ENCODE data around the gene MPP4. TPM values are rescaled to one million over a fixed set of nuclear protein-coding genes. Genes with fewer than 3 reads are reported as not detected.
A peak's percentile ranks its signal among the peaks of the same experiment; 100 is the strongest.

Gene MPP4
- total and polyA plus RNA-seq, 7 donors: 0.06 to 0.36 TPM; not detected in 5

DNA sequence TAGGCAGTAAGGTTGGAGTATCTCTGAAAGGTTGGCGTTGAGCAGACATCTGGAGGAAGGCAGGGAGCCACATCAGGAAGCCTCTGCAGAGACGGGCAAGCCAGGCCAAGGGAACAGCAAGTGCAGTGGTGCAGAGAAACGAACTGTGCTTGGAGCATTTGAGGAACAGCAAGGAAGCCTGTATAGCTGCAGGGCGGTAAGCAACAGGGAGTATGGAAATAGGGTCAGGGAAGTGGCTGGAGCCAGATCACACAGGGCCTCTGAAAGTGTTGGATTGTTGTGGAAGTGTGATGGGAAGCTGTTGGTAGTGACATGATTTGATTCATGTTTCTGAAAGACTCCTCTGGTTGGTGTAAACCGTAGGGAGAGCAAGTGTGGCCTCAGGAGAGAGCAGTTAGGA is 41.7 kb downstream of the MPP4 start:
- DNase-seq: no peak
- Histone ChIP-seq H3K27me3 (no peaks in the 10 kb centered on the region), H3K4me3 (no peak overlapping the region), H3K36me3 (no peaks in the 10 kb centered on the region), H3K4me1 (peaks cover 0 to 3% (median 0%) of the 10 kb centered on the region in 4 donors), H3K27ac (no peak overlapping the region), H3K9me3 (no peaks in the 10 kb centered on the region)
- TF ChIP-seq, protein P1, sequence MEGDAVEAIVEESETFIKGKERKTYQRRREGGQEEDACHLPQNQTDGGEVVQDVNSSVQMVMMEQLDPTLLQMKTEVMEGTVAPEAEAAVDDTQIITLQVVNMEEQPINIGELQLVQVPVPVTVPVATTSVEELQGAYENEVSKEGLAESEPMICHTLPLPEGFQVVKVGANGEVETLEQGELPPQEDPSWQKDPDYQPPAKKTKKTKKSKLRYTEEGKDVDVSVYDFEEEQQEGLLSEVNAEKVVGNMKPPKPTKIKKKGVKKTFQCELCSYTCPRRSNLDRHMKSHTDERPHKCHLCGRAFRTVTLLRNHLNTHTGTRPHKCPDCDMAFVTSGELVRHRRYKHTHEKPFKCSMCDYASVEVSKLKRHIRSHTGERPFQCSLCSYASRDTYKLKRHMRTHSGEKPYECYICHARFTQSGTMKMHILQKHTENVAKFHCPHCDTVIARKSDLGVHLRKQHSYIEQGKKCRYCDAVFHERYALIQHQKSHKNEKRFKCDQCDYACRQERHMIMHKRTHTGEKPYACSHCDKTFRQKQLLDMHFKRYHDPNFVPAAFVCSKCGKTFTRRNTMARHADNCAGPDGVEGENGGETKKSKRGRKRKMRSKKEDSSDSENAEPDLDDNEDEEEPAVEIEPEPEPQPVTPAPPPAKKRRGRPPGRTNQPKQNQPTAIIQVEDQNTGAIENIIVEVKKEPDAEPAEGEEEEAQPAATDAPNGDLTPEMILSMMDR (IDR thresholded peaks at IDR 0.05): no peak
- no peak for TF ChIP-seq POLR2A (IDR thresholded peaks at IDR 0.05)
- TF ChIP-seq EP300 (IDR thresholded peaks at IDR 0.05): no peak
- no peak for TF ChIP-seq POLR2AphosphoS5 (IDR thresholded peaks at IDR 0.05)
- 89% methylated on average over 5 of the region's 5 CpGs for WGBS, 2 donors
- intact Hi-C loops (cut with DNase I): no loop called here

DNA sequence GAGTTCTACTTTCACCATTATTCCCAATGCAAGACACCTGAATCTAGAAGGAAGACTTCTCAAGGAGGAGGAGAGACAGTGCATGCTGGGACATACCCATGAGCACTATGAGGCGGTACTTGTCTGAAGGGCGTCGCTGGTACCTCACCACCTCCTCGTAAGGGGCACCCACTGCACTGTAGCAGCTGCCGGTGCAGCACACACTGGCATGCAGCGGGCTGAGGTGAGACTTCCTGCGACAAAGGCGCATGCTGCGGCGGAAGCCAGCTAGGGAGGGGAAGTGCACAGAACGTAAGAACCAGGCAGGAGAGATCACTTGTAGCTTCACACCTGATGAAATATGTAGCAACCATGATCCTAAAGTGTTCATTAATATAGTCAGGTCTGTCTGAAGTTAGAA is 42.3 kb downstream of the MPP4 start:
- no peaks in the 10 kb centered on the region for H3K27me3 ChIP-seq
- H3K4me1 ChIP-seq: peaks cover 0 to 3% (median 0%) of the 10 kb centered on the region in 4 donors
- 90 to 94% methylated on average over 11 of the region's 11 CpGs for WGBS, 2 donors
- TF ChIP-seq EP300 (IDR thresholded peaks at IDR 0.05): no peak
- no peak for TF ChIP-seq POLR2AphosphoS5 (IDR thresholded peaks at IDR 0.05)
- TF ChIP-seq, protein P1 (IDR thresholded peaks at IDR 0.05): no peak
- no peak for TF ChIP-seq POLR2A (IDR thresholded peaks at IDR 0.05)
- no peaks in the 10 kb centered on the region for H3K36me3 ChIP-seq
- intact Hi-C loops (cut with DNase I): no loop called here
- no peak overlapping the region for H3K27ac ChIP-seq
- no peaks in the 10 kb centered on the region for H3K9me3 ChIP-seq
- no peak overlapping the region for H3K4me3 ChIP-seq
- DNase-seq: no peak

DNA sequence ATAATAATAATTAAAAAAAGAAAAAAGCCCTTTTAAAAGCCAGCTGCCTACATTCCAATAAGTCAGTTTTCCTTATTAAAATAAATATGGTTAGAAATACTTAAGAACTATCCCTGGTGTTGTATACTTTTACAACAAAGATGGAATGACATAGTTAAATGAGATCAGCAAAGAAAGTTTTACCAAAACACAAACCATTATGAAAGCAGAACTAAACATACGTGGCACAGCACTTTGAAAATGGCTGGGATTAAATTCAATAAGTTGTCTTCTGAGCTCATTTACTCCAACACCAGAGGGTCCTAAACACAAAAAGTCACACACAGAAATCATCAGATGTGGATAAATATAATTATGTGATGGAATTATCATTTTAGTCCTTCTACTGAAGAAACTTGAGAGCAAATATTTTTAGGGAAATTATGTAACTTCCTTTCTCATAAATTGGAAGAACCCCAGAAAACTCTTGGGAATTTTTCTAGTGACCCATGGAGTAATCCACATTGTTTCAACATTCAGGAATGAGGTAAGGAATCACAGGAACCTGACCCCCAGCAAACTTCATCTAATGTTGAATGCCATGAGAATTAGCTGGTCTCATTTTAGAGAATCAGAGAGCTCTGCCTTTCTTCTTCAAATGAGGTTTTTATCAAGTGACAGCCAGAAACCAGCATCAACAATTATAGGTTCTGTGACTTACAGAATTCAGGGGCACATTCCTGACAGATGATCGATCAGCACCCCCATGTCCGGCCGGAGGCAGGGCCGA is 43.6 kb downstream of the MPP4 start:
- H3K4me3 ChIP-seq: no peak overlapping the region
- TF ChIP-seq, protein P1 (IDR thresholded peaks at IDR 0.05): no peak
- TF ChIP-seq EP300 (IDR thresholded peaks at IDR 0.05): no peak
- 85 to 91% methylated on average over 5 of the region's 5 CpGs for WGBS, 2 donors
- H3K4me1 ChIP-seq: peaks cover 0 to 3% (median 0%) of the 10 kb centered on the region in 4 donors
- no peaks in the 10 kb centered on the region for H3K27me3 ChIP-seq
- H3K36me3 ChIP-seq: no peaks in the 10 kb centered on the region
- intact Hi-C loops (cut with DNase I): no loop called here
- no peak for DNase-seq
- H3K27ac ChIP-seq: no peak overlapping the region
- H3K9me3 ChIP-seq: no peaks in the 10 kb centered on the region

DNA sequence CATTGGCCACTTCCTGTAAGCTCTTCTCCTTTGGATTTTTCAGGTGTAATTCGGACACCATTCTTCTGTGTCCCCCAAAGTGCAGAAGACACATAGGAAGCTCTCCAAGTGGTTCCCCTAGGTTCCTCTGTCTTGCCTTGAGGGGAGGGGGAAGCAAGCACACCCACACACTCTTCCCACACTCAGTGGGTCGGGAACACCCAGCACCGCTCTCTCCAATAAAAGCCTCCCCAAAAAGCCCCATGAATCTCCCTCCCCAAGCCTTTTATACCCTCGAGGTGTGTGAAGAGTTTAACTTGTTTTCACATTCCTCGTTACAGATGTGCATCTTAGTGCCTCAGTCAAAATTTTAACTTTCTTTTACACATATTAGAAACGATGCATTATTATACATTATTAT is 45.2 kb downstream of the MPP4 start:
- TF ChIP-seq, protein P1 (IDR thresholded peaks at IDR 0.05): no peak
- TF ChIP-seq POLR2AphosphoS5 (IDR thresholded peaks at IDR 0.05): no peak
- TF ChIP-seq EP300 (IDR thresholded peaks at IDR 0.05): no peak
- TF ChIP-seq POLR2A (IDR thresholded peaks at IDR 0.05): no peak
- no peak overlapping the region for H3K4me3 ChIP-seq
- 78 to 85% methylated on average over 6 of the region's 6 CpGs for WGBS, 2 donors
- H3K27me3 ChIP-seq: no peaks in the 10 kb centered on the region
- DNase-seq: no peak
- no peaks in the 10 kb centered on the region for H3K9me3 ChIP-seq
- intact Hi-C loops (cut with DNase I): no loop called here
- H3K4me1 ChIP-seq: peaks cover 0 to 3% (median 0%) of the 10 kb centered on the region in 4 donors
- H3K36me3 ChIP-seq: no peaks in the 10 kb centered on the region
- H3K27ac ChIP-seq: peak overlapping the region in 3 of 4 donors; percentile 3 to 50 (median 34)
